Panc1 (cell line): ENCODE results near the gene GSG1L. TPM values are rescaled to one million over a fixed set of nuclear protein-coding genes. Genes with fewer than 3 reads are reported as not detected.

Experiments
- ATAC-seq: fragments of 200-7000 bp; cut with Tn5 transposase; 2 replicates; pipeline ENCODE4 v1.9.1; 2020; ENCODE audit warnings: mild to moderate bottlenecking, moderate library complexity
- BruUV-seq: library from RNA; stranded (reverse); fragments of 400-500 nt; replicated peaks from 2 replicates; lab custom pipeline; 2021; lab: Mats Ljungman, UMichigan
- CTCF ChIA-PET: fragments of 300-600 bp; sonication (Branson Sonifier 250); formaldehyde crosslinking; loops from one replicate; lab custom pipeline; 2022; ENCODE audit warnings: antibody characterized with exemption; lab: Charles Lee
- POLR2A ChIA-PET: fragments of 300-600 bp; sonication (Branson Sonifier 250); formaldehyde crosslinking; loops from one replicate; lab custom pipeline; 2022; ENCODE audit warnings: antibody characterized with exemption; lab: Charles Lee
- DNase-seq: peaks from one replicate; pipeline ENCODE4 v3.0.0-alpha.2; 2010; ENCODE audit warnings: low read depth, low spot score
- H3K27ac ChIP-seq: 2 replicates; pipeline ENCODE4 v1.5.1; 2011; ENCODE audit warnings: mild to moderate bottlenecking, low read length, inconsistent platforms
- H3K27me3 ChIP-seq: fragments of 200-500 bp; sonication (Bioruptor generic); 2 replicates; pipeline ENCODE4 v1.6.0; 2014; ENCODE audit warnings: low read length, inconsistent platforms; ENCODE audit not compliant: control insufficient read depth, insufficient read depth
- H3K36me3 ChIP-seq: fragments of 200-500 bp; sonication (Bioruptor generic); 2 replicates; pipeline ENCODE4 v1.5.1; 2014; ENCODE audit warnings: inconsistent platforms, mild to moderate bottlenecking, low read length, moderate library complexity; ENCODE audit not compliant: control insufficient read depth, insufficient read depth
- H3K4me1 ChIP-seq: 2 replicates; pipeline ENCODE4 v1.5.1; 2011; ENCODE audit warnings: inconsistent platforms, mild to moderate bottlenecking, low read length, moderate library complexity; ENCODE audit not compliant: control insufficient read depth, insufficient read depth
- H3K4me3 ChIP-seq, 2 experiments: 2 replicates each; pipeline ENCODE4 v1.5.1; 2011 to 2012; ENCODE audit warnings: low read depth in 2 of 2, low read length in 2 of 2, mild to moderate bottlenecking in 2 of 2, inconsistent platforms in 1 of 2, moderate library complexity in 1 of 2
- H3K9me3 ChIP-seq: fragments of 200-500 bp; sonication (Bioruptor generic); 2 replicates; pipeline ENCODE4 v1.5.1; 2014; ENCODE audit warnings: low read depth, mild to moderate bottlenecking, inconsistent platforms, low read length, moderate library complexity; ENCODE audit not compliant: control insufficient read depth, insufficient read depth
- CTCF ChIP-seq: fragments of 450-650 bp; IDR thresholded peaks from 2 replicates; pipeline ENCODE4 v1.5.1; 2017; ENCODE audit warnings: mild to moderate bottlenecking
- POLR2AphosphoS5 ChIP-seq: IDR thresholded peaks from 2 replicates; pipeline ENCODE4 v1.6.1; 2012; ENCODE audit warnings: mild to moderate bottlenecking, low read depth, low read length, moderate library complexity
- SIN3A ChIP-seq: IDR thresholded peaks from 2 replicates; pipeline ENCODE4 v1.6.1; 2012; ENCODE audit warnings: low read depth, mild to moderate bottlenecking, low read length, moderate library complexity, borderline replicate concordance; ENCODE audit not compliant: insufficient read depth
- TCF7L2 ChIP-seq: IDR thresholded peaks from 2 replicates; pipeline ENCODE4 v1.6.1; 2011; ENCODE audit warnings: mild to moderate bottlenecking, low read depth, low read length, inconsistent platforms
- in situ Hi-C: cut with HindIII; loops from 2 replicates; pipeline ENCODE4 v1.10.0; 2016; ENCODE audit warnings: low sequenced_read_pairs, low pct_unique_long_range_greater_than_20kb
- intact Hi-C: fragments of 100-400 bp; cut with micrococcal nuclease; formaldehyde crosslinking; loops from one replicate; pipeline ENCODE4 v1.10.0; 2022; ENCODE audit not compliant: unreplicated experiment
- total RNA-seq: library from RNA; stranded (reverse); gene quantifications from one replicate; pipeline ENCODE4 v1.2.1, GENCODE V29; 2021; ENCODE audit not compliant: unreplicated experiment
- TF ChIP-seq, protein P1 (sequence below), 2 experiments: IDR thresholded peaks; 2 replicates each; pipeline ENCODE4 v1.6.1; 2011 to 2012; ENCODE audit warnings: low read depth in 2 of 2, control low read depth in 1 of 2, low read length in 1 of 2, mild to moderate bottlenecking in 1 of 2, moderate library complexity in 1 of 2; ENCODE audit not compliant: insufficient read depth in 1 of 2

GSG1L gene
- total RNA-seq, 1 experiment from 2014 or later = 0.08 TPM

DNA sequence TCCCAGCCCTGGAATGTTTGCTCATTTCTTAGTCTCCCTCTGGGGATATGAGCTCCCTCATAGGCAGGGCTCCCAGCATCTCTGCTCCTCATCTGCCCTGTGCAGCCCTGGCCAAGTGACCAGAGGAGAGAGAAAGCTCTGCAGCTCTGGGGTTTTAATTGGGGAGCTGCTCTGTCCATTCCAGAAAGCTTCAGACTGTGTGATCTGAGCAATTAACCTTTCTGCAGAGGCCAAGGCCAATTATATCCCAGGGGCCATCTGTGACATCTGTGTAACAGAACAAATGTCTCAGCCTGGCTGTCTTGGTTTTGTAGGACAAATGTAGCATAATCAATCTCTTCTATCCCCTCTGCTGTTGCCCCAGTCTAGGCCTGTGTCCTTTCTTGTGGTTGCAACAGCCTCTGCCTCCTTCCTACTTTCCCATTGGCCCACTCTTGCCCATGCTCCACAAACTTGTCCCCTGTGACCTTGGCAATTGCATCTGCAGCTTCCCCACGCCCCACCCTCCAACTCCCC, 156.0 kb downstream of the GSG1L start:
- Histone ChIP-seq H3K9me3 (no peaks in the 10 kb centered on the region), H3K36me3 (no peaks in the 10 kb centered on the region), H3K4me3 (no peak overlapping the region), H3K27me3 (no peaks in the 10 kb centered on the region; the same call in 1 of the 2 replicates), H3K4me1 (no peaks in the 10 kb centered on the region), H3K27ac (no peak overlapping the region)
- ATAC-seq (peak; percentile 17; the same call in 1 of the 2 replicates), DNase-seq (no peak)
- ChIA-PET CTCF (interaction anchor here (0.6 kb wide), 1 partner anchor 319 kb away, joined by 4 read pairs; no protein-coding TSS in a partner anchor), POLR2A (no interaction called here)
- no peak for TF ChIP-seq TCF7L2
- no peak for TF ChIP-seq SIN3A
- no peak for TF ChIP-seq CTCF
- TF ChIP-seq POLR2AphosphoS5 = no peak
- TF ChIP-seq, protein P1, sequence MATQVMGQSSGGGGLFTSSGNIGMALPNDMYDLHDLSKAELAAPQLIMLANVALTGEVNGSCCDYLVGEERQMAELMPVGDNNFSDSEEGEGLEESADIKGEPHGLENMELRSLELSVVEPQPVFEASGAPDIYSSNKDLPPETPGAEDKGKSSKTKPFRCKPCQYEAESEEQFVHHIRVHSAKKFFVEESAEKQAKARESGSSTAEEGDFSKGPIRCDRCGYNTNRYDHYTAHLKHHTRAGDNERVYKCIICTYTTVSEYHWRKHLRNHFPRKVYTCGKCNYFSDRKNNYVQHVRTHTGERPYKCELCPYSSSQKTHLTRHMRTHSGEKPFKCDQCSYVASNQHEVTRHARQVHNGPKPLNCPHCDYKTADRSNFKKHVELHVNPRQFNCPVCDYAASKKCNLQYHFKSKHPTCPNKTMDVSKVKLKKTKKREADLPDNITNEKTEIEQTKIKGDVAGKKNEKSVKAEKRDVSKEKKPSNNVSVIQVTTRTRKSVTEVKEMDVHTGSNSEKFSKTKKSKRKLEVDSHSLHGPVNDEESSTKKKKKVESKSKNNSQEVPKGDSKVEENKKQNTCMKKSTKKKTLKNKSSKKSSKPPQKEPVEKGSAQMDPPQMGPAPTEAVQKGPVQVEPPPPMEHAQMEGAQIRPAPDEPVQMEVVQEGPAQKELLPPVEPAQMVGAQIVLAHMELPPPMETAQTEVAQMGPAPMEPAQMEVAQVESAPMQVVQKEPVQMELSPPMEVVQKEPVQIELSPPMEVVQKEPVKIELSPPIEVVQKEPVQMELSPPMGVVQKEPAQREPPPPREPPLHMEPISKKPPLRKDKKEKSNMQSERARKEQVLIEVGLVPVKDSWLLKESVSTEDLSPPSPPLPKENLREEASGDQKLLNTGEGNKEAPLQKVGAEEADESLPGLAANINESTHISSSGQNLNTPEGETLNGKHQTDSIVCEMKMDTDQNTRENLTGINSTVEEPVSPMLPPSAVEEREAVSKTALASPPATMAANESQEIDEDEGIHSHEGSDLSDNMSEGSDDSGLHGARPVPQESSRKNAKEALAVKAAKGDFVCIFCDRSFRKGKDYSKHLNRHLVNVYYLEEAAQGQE (IDR thresholded peaks at IDR 0.05; ENCODE audit: insufficient read depth in 1 of 2, low read depth in 2 of 2, low read length in 1 of 2) = no peak
- BruUV-seq = no TSS peak
- in situ Hi-C loops = no loop called here
- intact Hi-C loops = no loop called here

- no peak for TF ChIP-seq TCF7L2
- TF ChIP-seq CTCF = no peak
- no peak for TF ChIP-seq SIN3A
- TF ChIP-seq, protein P1 (IDR thresholded peaks at IDR 0.05; ENCODE audit: insufficient read depth in 1 of 2, low read depth in 2 of 2, low read length in 1 of 2) = no peak
- no peak for TF ChIP-seq POLR2AphosphoS5
- H3K9me3 ChIP-seq = no peaks in the 10 kb centered on the region
- no TSS peak for BruUV-seq
- no peak overlapping the region for H3K4me3 ChIP-seq
- H3K27ac ChIP-seq = no peak overlapping the region
- ATAC-seq = no peak
- H3K36me3 ChIP-seq = no peaks in the 10 kb centered on the region
- ChIA-PET POLR2A (no interaction called here), CTCF (interaction anchor here (0.6 kb wide), 1 partner anchor 318 kb away, joined by 4 read pairs; no protein-coding TSS in a partner anchor)
- in situ Hi-C loops = no loop called here
- peaks cover 2% of the 10 kb centered on the region; the same call in 1 of the 2 replicates for H3K27me3 ChIP-seq
- intact Hi-C loops = no loop called here
- no peak for DNase-seq
- H3K4me1 ChIP-seq = no peaks in the 10 kb centered on the region
Observed at GRCh38 chr16:27906883-27907282, 156.6 kb downstream of the GSG1L start.
